NCI-H460 (cell line): ENCODE data around the gene MAP1A. TPM values are rescaled to one million over a fixed set of nuclear protein-coding genes. Genes with fewer than 3 reads are reported as not detected.

Experiments used
- DNase-seq: peaks from one replicate; pipeline ENCODE4 v3.0.0-alpha.2; 2016; ENCODE audit warnings: low read depth; ENCODE audit errors: extremely low read depth
- polyA plus RNA-seq: library from polyadenylated mRNA; depleted of rRNA; stranded (reverse); fragments of >200 nt; gene quantifications from 2 replicates; pipeline ENCODE4 v1.2.3, GENCODE V29; 2014; cell fraction: nucleus; rRNA removed
- total RNA-seq: library from RNA; depleted of rRNA; stranded (reverse); fragments of >200 nt; shearing (Covaris generic); gene quantifications from 2 replicates; pipeline ENCODE4 v1.2.3, GENCODE V29; 2014; rRNA removed

MAP1A gene
- total RNA-seq: 7.7 and 7.8 TPM in 2 replicates
- 2.0 and 3.4 TPM in 2 replicates for polyA plus RNA-seq

GRCh38 chr15:43517354-43518196 is at the start of gene MAP1A:
MAP1A (plus strand) TSS chr15:43517608; CDS start chr15:43521474, 3,866 bp downstream.
- no peak for DNase-seq

GRCh38 chr15:43469867-43470266 is 47.5 kb upstream of the MAP1A start:
- DNase-seq: no peak

GRCh38 chr15:43471975-43472374 is 45.4 kb upstream of the MAP1A start:
- DNase-seq: no peak

- DNase-seq: no peak
These were observed 43.5 kb upstream of the MAP1A start for GRCh38 chr15:43473885-43474284.

GRCh38 chr15:43483297-43484128 is 33.9 kb upstream of the MAP1A start:
- DNase-seq: peak; percentile 6

- DNase-seq: no peak
These were observed 33.0 kb upstream of the MAP1A start for GRCh38 chr15:43484455-43484854.

- DNase-seq: no peak
These were observed 30.0 kb upstream of the MAP1A start for GRCh38 chr15:43487271-43487895.

- DNase-seq: no peak
These were observed 28.6 kb upstream of the MAP1A start for GRCh38 chr15:43488790-43489189.

- DNase-seq: no peak
These were observed 28.2 kb upstream of the MAP1A start for GRCh38 chr15:43489191-43489590.

GRCh38 chr15:43492266-43492665 is 25.1 kb upstream of the MAP1A start:
- DNase-seq: no peak

- peak; percentile 91 for DNase-seq
These were observed 24.5 kb upstream of the MAP1A start, which contains the start of gene TP53BP1 for GRCh38 chr15:43492673-43493601. TP53BP1 (minus strand) TSS chr15:43493156; CDS start chr15:43493043, 113 bp downstream.

GRCh38 chr15:43493703-43494472 is 23.5 kb upstream of the MAP1A start:
- no peak for DNase-seq

GRCh38 chr15:43498990-43499389 is 18.4 kb upstream of the MAP1A start:
- no peak for DNase-seq

- DNase-seq: no peak
These were observed 17.8 kb upstream of the MAP1A start for GRCh38 chr15:43499635-43500034.

- no peak for DNase-seq
These were observed 11.7 kb upstream of the MAP1A start for GRCh38 chr15:43505738-43506137.

GRCh38 chr15:43508421-43508820 is 9.0 kb upstream of the MAP1A start:
- DNase-seq: no peak

GRCh38 chr15:43508991-43509659 is 8.3 kb upstream of the MAP1A start:
- DNase-seq: no peak

GRCh38 chr15:43509660-43510199 is 7.7 kb upstream of the MAP1A start:
- no peak for DNase-seq
